GM21717 (cell line): Measurements from ENCODE around the gene DRGX.

Experiments used
- ATAC-seq: cut with Tn5 transposase; IDR thresholded peaks from one replicate; pipeline ENCODE4 v1.9.1; 2021; ENCODE audit warnings: mild to moderate bottlenecking, moderate library complexity; ENCODE audit not compliant: unreplicated experiment

The DRGX gene

DNA sequence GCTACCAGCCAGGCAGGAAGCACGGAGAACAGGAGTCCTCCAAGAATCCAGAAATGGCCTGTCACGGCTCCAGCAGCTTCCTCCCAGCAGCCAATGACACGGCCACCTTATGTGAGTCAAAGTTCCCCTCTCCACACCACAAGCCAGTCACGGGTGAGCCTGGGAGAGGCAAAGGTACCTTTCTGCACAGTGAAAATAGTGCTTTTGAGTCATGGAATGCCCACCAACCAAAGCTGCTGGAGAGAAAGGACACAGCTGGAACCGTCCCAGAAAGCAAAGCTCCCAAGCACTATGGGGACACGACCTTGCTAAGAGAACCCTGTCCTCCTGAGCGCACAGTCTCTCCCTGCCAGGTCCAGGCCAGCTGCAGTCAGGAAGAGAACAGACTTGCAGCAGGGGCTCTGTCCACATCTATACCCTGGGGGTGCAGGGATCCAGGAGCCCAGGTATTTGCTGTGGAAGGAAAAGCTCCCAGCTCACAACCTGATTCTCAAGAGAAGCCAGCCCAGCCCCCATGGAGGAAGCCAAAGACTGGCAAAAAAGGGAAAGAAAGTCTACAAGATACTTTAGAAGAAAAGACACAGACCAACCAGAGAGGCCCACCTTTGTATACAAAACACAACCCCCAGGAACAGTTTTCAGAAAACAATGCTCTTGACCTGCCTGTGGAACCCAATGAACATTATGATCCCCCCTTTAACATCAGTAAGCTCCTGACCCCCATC lies 72.6 kb downstream of the DRGX start:
- ATAC-seq, result no peak

DNA sequence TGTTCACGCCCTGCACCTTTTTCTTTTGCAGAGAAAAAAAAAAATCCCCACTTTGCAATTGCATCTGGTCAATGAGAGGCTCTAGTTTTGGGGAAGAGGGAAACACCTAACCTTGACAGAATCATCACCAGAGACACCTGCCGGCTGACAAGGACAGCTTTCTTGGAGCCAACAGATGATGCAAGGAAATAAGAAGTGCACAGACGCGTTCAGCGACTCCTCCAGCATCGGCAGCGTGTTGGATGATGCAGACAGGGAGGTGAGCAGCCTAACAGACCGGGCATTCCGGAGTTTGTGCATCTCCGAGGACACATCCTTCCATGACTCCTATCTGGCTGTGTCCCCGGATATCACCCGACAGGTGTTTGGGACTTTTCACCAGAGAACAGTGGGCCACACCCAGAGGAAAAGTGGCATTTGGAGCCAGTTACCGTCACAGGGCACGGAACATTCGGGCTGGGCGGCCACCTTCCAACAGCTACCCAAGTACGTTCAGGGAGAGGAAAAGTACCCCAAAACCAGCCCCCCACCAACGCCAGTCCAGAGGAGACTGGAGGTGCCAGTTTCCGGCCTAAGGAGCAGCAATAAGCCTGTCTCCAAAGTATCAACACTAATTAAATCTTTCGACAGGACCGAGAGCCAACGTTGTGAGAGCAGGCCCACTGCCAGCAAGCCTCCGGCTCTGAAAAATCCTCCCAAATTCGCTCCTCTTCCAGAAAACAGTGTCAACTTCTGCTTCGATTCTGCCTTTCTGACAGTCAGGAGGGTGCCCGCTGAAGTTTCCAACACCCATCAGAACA lies 73.3 kb downstream of the DRGX start:
- ATAC-seq, result no peak

DNA sequence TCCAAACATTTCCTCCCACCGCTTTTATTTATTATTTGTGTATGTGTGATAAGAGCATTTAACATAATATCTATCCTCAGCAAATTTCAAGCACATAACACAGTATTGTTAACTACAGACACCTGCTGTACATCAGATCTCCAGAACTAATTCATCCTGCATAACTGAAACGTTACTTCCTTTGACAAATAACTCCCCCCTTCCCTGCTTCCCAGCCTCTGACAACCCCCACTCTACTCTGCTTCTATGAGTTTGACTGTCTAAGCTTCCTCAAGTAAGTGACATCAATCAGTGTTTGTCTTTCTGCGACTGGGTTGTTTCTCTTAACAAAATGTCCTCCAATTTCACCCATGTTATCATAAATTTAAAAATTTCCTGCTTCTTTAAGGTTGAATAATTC lies 74.9 kb downstream of the DRGX start:
- no peak for ATAC-seq

DNA sequence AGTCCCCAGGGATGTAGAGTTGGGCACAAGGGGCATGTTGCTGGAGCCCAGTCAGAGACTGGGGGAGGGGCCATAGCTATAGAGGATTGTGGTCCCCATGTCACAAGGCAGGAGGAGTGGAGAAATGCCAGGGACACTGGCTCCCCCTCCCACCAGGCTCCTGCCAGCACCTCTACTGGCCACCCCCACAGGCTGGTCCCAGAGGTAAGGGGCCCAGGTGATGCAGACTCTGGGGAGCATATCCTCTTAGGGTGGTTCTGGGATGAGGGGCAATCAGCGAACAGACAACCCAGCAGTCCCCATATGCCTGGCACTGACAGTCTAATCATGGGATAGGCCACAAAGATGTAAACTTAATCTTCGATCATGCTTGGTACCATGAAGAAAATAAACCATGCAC lies 75.7 kb downstream of the DRGX start:
- ATAC-seq, result no peak

DNA sequence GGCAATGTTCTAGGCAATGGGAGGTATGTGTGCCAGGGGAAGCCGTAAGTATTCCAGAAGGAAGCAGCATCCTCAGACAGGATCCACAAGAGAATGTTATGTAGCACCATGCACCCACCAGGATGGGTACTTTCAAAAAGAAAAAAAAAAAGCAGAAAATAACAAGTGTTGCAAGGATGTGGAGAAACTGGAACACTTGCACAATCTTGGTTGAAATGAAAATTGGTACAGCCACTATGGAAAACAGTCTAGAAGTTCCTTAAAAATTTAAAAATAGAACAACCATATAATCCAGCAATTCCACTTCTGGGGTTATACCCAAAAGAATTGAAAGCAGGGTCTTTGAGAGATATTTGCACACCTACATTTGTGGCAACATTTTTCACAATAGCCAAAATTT lies 76.7 kb downstream of the DRGX start:
- ATAC-seq, result no peak

DNA sequence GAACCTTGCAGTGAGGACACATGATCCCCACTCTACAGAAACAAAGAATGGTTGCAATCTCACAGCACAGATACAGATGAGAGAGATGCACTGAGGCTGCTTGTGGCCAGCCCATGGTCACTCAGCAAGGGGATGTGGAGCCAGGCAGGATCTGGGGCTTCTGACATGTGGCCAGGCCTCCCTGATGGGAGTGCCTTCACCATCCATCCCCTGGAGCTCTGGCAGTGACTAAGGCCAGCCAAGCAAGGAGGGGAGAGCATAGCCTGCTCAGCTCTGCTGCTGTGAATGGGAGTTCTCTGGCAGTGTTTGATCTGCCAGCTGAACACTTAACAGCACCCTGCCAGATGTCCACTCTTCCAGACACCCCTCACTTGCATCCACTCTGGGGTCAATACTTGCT lies 77.1 kb downstream of the DRGX start:
- ATAC-seq, result no peak

DNA sequence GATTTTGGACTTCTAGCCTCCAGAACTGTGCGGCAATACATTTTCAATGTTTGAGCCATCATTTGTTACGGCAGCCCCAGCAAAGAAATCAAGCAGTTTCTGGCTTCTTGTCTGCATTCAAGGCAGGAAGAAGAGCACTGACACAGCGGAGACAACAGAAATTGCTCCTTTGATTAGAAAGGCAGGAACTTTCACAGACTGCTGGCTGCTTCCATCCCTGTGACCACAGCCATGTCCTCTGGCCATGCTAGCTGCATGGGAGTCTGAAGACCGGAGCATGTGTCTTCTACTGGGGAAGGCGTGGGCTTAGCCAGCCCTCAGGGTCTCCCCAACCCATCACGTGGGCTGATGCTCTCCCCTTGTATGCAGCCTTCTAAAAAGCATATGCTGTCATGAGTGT lies 77.9 kb downstream of the DRGX start:
- no peak for ATAC-seq

DNA sequence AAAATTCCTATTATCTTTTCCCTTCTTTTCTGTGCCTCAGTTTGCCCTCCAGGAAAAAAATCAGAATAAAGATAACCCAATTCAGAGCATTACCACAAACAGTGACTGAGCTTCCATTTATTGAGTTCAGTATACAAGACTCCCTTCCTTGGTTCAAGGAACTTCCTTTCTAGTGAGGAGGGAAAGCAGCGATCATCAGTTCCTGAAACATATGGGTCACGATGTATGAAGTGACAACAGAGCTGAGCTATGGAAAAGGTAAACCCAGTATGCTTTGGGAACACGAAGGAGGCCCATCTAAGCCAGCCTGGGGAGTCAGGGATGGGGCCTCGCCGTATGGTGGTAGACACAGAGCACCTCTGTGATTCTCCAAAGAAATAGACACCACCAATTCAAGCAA lies 81.1 kb downstream of the DRGX start:
- no peak for ATAC-seq
